MCF 10A (cell line): ENCODE data around the gene DYSF. TPM values are rescaled to one million over a fixed set of nuclear protein-coding genes. Genes with fewer than 3 reads are reported as not detected.

Source experiments
- BruUV-seq: library from RNA; stranded (reverse); fragments of 400-500 nt; replicated peaks from 2 replicates; lab custom pipeline; 2021; lab: Mats Ljungman, UMichigan
- CTCF ChIA-PET: fragments of 300-600 bp; sonication (Branson Sonifier 250); formaldehyde crosslinking; extraction: SDS; loops from one replicate; lab custom pipeline; 2021; ENCODE audit warnings: antibody characterized with exemption, inconsistent platforms; lab: Yijun Ruan, JAX
- POLR2A ChIA-PET: fragments of 300-600, 350-650 bp; sonication (Branson Sonifier 250); formaldehyde crosslinking; extraction: SDS; loops from one replicate; lab custom pipeline; 2020; ENCODE audit warnings: antibody characterized with exemption, inconsistent platforms; lab: Yijun Ruan, JAX
- DNase-seq: peaks from one replicate; pipeline ENCODE4 v3.0.0-alpha.2; 2018; ENCODE audit not compliant: unreplicated experiment
- H3K27ac Mint-ChIP-seq: one replicate; pipeline ENCODE4 v1.8.0; 2022; ENCODE audit warnings: mild to moderate bottlenecking, low read depth, mixed read lengths; ENCODE audit not compliant: unreplicated experiment
- H3K27me3 Mint-ChIP-seq: one replicate; pipeline ENCODE4 v1.8.0; 2022; ENCODE audit warnings: mixed read lengths; ENCODE audit not compliant: insufficient read depth, unreplicated experiment
- H3K36me3 Mint-ChIP-seq: one replicate; pipeline ENCODE4 v1.8.0; 2022; ENCODE audit warnings: mild to moderate bottlenecking, moderate library complexity, mixed read lengths; ENCODE audit not compliant: insufficient read depth, unreplicated experiment
- H3K4me1 Mint-ChIP-seq: one replicate; pipeline ENCODE4 v1.8.0; 2022; ENCODE audit warnings: mixed read lengths; ENCODE audit not compliant: insufficient read depth, unreplicated experiment
- H3K4me3 Mint-ChIP-seq: one replicate; pipeline ENCODE4 v1.8.0; 2022; ENCODE audit warnings: mild to moderate bottlenecking, moderate library complexity, mixed read lengths; ENCODE audit not compliant: unreplicated experiment
- H3K9me3 Mint-ChIP-seq: one replicate; pipeline ENCODE4 v1.8.0; 2022; ENCODE audit warnings: mixed read lengths; ENCODE audit not compliant: unreplicated experiment
- CTCF ChIP-seq: fragments of 200-600 bp; IDR thresholded peaks from one replicate; pipeline ENCODE4 v1.8.0; 2022; ENCODE audit warnings: antibody characterized with exemption, mild to moderate bottlenecking; ENCODE audit not compliant: unreplicated experiment
- intact Hi-C: fragments of 100-400 bp; cut with micrococcal nuclease; formaldehyde crosslinking; loops from 2 replicates; pipeline ENCODE4 v1.14.1; 2022
- total RNA-seq: library from RNA; stranded (reverse); gene quantifications from 2 replicates; pipeline ENCODE4 v1.2.3, GENCODE V29; 2022

The DYSF gene
- total RNA-seq, 1 experiment from 2014 or later = 2.0 TPM

GRCh38 chr2:71680925-71681324 is 227.6 kb downstream of the DYSF start:
- no peak for TF ChIP-seq CTCF
- H3K27ac Mint-ChIP-seq = no peak overlapping the region

GRCh38 chr2:71681626-71682025 is 228.3 kb downstream of the DYSF start:
- H3K4me1 Mint-ChIP-seq = no peaks in the 10 kb centered on the region
- no peak for TF ChIP-seq CTCF
- no TSS peak for BruUV-seq
- no peak overlapping the region for H3K4me3 Mint-ChIP-seq
- no peak for DNase-seq
- no peaks in the 10 kb centered on the region for H3K36me3 Mint-ChIP-seq
- intact Hi-C loops = no loop called here
- CTCF ChIA-PET = interaction anchor here (0.6 kb wide), 1 partner anchor 116 kb away, joined by 3 read pairs; no protein-coding TSS in a partner anchor
- no peak overlapping the region for H3K27ac Mint-ChIP-seq
- POLR2A ChIA-PET = no interaction called here
- H3K9me3 Mint-ChIP-seq = no peaks in the 10 kb centered on the region
- H3K27me3 Mint-ChIP-seq = peaks cover 31% of the 10 kb centered on the region

More at GRCh38 chr2:71680925-71681324, 227.6 kb downstream of the DYSF start:
- POLR2A ChIA-PET = no interaction called here
- Mint-ChIP-seq H3K4me3 (no peak overlapping the region), H3K27me3 (peaks cover 34% of the 10 kb centered on the region), H3K36me3 (no peaks in the 10 kb centered on the region), H3K4me1 (no peaks in the 10 kb centered on the region), H3K9me3 (no peaks in the 10 kb centered on the region)
- DNase-seq = no peak
- CTCF ChIA-PET = interaction anchor here (0.5 kb wide), 1 partner anchor 510 kb away, joined by 3 read pairs; no protein-coding TSS in a partner anchor
- intact Hi-C loops = no loop called here
- no TSS peak for BruUV-seq

- CTCF ChIA-PET = no interaction called here
- TF ChIP-seq CTCF = no peak
- intact Hi-C loops = no loop called here
Observed at GRCh38 chr2:71682341-71682740, 229.0 kb downstream of the DYSF start.

GRCh38 chr2:71683070-71683469 is 229.7 kb downstream of the DYSF start:
- TF ChIP-seq CTCF = no peak
- H3K4me3 Mint-ChIP-seq = no peak overlapping the region

More at GRCh38 chr2:71682341-71682740, 229.0 kb downstream of the DYSF start:
- H3K9me3 Mint-ChIP-seq = no peaks in the 10 kb centered on the region
- DNase-seq = no peak
- no TSS peak for BruUV-seq
- H3K36me3 Mint-ChIP-seq = no peaks in the 10 kb centered on the region
- no peak overlapping the region for H3K4me3 Mint-ChIP-seq
- peaks cover 24% of the 10 kb centered on the region for H3K27me3 Mint-ChIP-seq
- POLR2A ChIA-PET = no interaction called here
- H3K4me1 Mint-ChIP-seq = no peaks in the 10 kb centered on the region
- no peak overlapping the region for H3K27ac Mint-ChIP-seq

More at GRCh38 chr2:71683070-71683469, 229.7 kb downstream of the DYSF start:
- no peaks in the 10 kb centered on the region for H3K9me3 Mint-ChIP-seq
- no peaks in the 10 kb centered on the region for H3K4me1 Mint-ChIP-seq
- ChIA-PET CTCF (interaction anchor here (0.5 to 1.4 kb wide), 3 partner anchors 21 to 242 kb away, joined by 3 to 5 read pairs (median 5); no protein-coding TSS in a partner anchor), POLR2A (interaction anchor here (0.6 to 0.7 kb wide), 3 partner anchors 29 to 92 kb away, joined by 3 read pairs; no protein-coding TSS in a partner anchor)
- H3K27ac Mint-ChIP-seq = no peak overlapping the region
- no peak for DNase-seq
- intact Hi-C loops = no loop called here
- BruUV-seq = no TSS peak
- H3K36me3 Mint-ChIP-seq = no peaks in the 10 kb centered on the region
- peaks cover 20% of the 10 kb centered on the region for H3K27me3 Mint-ChIP-seq
